Activated CD8-positive, alpha-beta memory T cell treated with anti-CD3 and anti-CD28 coated beads for 4 hours (primary cell): ENCODE results near the gene SYT12.
"Not testable (repeated sequence)": the region's sequence is repeated elsewhere in the genome, so short reads cannot be mapped to it uniquely, and the experiment has no call there.

Experiments
- DNase-seq, 2 donors: peaks; one replicate each; pipeline ENCODE4 v3.0.0-alpha.2; 2020; ENCODE audit warnings: low read depth in 2 of 2

Gene SYT12

GRCh38 chr11:66996609-66997273 is 26.2 kb upstream of the SYT12 start:
- no peak for DNase-seq

GRCh38 chr11:66999555-66999954 is 23.4 kb upstream of the SYT12 start:
- no peak for DNase-seq

- DNase-seq: no peak
Measured at GRCh38 chr11:67001332-67001731, 21.6 kb upstream of the SYT12 start.

- no peak for DNase-seq
Measured at GRCh38 chr11:67002297-67002913, 20.5 kb upstream of the SYT12 start.

GRCh38 chr11:67002921-67003411 is 20.0 kb upstream of the SYT12 start:
- DNase-seq: no peak

GRCh38 chr11:67005200-67005599 is 17.7 kb upstream of the SYT12 start:
- DNase-seq: not testable (repeated sequence)

GRCh38 chr11:67006029-67006884 is 16.7 kb upstream of the SYT12 start:
- DNase-seq: no peak

- DNase-seq: no peak
Measured at GRCh38 chr11:67007126-67007525, 15.8 kb upstream of the SYT12 start.

GRCh38 chr11:67010296-67010905 is 12.5 kb upstream of the SYT12 start:
- no peak for DNase-seq

GRCh38 chr11:67013511-67014045 is 9.4 kb upstream of the SYT12 start:
- DNase-seq: no peak

GRCh38 chr11:67014343-67014742 is 8.6 kb upstream of the SYT12 start:
- no peak for DNase-seq

- no peak for DNase-seq
Measured at GRCh38 chr11:67015048-67015447, 7.9 kb upstream of the SYT12 start.

- DNase-seq: no peak
Measured at GRCh38 chr11:67016550-67016949, 6.4 kb upstream of the SYT12 start.

GRCh38 chr11:67020949-67021348 is 2.0 kb upstream of the SYT12 start:
- no peak for DNase-seq

- no peak for DNase-seq
Measured at GRCh38 chr11:67022341-67022933, 497 bp upstream of the SYT12 start.

- DNase-seq: no peak
Measured at GRCh38 chr11:67023957-67024353, 1.0 kb downstream of the SYT12 start.

- peak; percentile 16 to 46 for DNase-seq
Measured at GRCh38 chr11:67024410-67024809, 1.5 kb downstream of the SYT12 start.

- DNase-seq: no peak
Measured at GRCh38 chr11:67024966-67025365, 2.0 kb downstream of the SYT12 start.

GRCh38 chr11:67025750-67026149 is 2.8 kb downstream of the SYT12 start:
- DNase-seq: no peak

- no peak for DNase-seq
Measured at GRCh38 chr11:67026941-67027340, 4.0 kb downstream of the SYT12 start.

GRCh38 chr11:67027483-67027930 is 4.6 kb downstream of the SYT12 start:
- DNase-seq: no peak
